COR-L47 (cell line): ENCODE measurements around the gene METAP1D.
"Not testable (repeated sequence)": the region's sequence is repeated elsewhere in the genome, so short reads cannot be mapped to it uniquely, and the experiment has no call there.

ENCODE experiments used
- DNase-seq: peaks from one replicate; lab custom pipeline; 2025; lab: John Stamatoyannopoulos, UW

The METAP1D gene

DNA sequence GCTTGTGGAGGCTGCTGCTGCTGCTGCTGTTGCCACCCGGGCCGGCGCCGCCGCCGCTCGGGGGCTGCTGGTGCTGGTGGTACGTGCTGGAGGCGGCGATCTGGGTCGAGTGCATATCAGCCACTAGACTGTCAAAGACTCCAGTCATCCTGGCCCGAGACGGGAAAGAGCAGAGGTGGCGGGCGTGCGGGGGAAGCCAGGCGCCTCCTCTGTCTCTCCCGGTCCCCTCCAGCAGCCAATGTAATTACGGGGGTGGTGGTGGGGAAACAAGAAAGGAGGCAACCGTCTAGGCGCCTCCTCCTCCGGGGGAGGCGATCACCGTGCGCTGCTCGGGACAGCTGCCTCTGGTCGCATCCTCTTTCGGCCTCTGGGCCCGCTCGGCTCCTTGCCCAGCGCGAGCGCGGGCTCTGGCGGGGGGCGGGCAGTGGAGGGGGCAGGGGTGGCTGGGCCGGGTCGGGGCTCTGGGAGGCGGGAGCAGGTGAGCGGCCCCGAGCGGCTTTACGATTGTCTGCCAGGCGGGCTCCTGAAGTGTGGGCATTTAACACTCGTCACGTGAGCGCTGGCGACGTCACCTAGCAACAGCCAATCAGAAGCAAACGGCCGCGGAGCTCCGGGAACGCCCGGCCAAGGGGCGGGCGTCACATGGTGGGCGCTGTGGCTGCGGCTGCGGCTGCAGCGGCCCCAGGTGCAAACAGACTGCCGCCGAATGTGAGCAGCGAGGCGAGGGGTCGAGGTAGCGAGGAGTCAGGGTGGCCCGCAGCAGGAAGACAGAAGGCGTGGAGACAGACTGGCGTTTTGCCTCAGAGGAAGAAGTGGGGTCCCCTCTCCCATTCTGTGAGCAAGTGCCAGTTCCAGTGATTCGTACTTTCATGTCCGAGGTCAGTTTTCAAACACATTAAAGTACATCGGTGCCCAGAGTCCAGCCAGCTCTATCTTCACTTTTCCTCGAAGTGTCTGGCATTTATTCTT is 102.9 kb downstream of the METAP1D start, which contains the start of gene DLX2:
Gene DLX2 (minus strand): TSS at position 510 of the 969 bp plus-strand sequence. CDS start 362 bp downstream, at position 148.
- DNase-seq = peak; percentile 99

- DNase-seq = peak; percentile 89
Observed at GRCh38 chr2:172103471-172104272, 103.9 kb downstream of the METAP1D start.

GRCh38 chr2:172105471-172106107 is 105.8 kb downstream of the METAP1D start:
- no peak for DNase-seq

GRCh38 chr2:172106108-172106961 is 106.6 kb downstream of the METAP1D start:
- no peak for DNase-seq

GRCh38 chr2:172107690-172108586 is 108.2 kb downstream of the METAP1D start:
- DNase-seq = no peak

DNA sequence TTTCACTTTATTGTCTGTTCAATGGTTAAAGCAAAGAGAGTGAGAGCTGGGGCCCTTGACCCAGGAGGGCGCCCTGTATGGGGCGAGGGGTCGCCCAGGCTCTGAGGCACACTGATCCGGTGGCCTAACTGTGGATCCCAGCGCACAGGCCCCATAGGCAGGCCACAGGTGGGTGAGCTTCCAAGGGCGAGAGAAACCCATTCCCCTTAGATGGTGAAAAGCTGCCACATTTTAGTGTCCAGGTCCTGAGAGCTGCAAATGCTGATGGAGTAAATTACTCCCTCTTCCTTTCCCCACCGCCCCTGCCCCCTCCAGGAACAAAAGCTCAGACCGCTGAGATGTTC is 108.8 kb downstream of the METAP1D start:
- DNase-seq = no peak

- no peak for DNase-seq
Observed at GRCh38 chr2:172109256-172109987, 109.7 kb downstream of the METAP1D start.

GRCh38 chr2:172109988-172110811 is 110.4 kb downstream of the METAP1D start:
- DNase-seq = no peak

GRCh38 chr2:172113617-172114016 is 113.9 kb downstream of the METAP1D start:
- peak; percentile 37 for DNase-seq

GRCh38 chr2:172114176-172114575 is 114.4 kb downstream of the METAP1D start:
- DNase-seq = not testable (repeated sequence)

DNA sequence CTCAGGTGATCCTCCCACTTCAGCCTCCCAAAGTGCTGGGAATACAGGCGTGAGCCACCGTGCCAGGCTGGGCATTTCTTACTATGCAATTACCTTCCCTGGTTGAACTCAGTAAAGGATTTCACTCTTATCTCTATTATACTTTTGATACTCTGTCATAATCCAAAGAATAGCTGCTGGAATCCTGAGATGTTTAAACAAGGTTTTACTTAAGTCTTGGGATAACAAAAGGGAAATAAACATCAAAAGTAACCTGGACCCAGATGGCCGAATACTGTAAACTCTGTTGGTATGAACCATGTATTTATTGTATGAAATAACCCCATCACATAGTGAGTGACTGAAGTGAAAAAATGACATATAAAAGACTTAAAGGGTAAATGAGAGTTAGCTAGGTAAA is 114.8 kb downstream of the METAP1D start:
- no peak for DNase-seq

DNA sequence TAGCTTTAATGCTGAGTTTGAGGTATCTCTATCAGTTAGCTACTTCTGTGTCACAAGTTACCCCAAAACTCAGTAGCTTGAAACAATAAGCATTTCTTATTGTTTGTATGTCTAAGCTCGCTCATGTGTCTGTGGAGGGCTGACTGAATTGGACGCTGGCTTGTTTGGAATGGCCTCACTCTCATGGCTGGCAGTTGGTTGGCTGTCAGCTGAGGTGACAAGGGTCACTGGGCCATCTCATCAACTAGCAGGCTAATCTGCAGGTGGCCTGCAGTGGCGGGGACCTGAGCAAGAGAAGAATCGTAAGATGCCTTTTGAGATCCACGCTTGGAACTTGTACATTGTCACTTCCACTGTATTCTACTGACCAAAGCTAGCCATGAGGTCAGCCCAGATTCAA is 116.4 kb downstream of the METAP1D start:
- no peak for DNase-seq

- no peak for DNase-seq
Observed at GRCh38 chr2:172119089-172119488, 119.3 kb downstream of the METAP1D start.

DNA sequence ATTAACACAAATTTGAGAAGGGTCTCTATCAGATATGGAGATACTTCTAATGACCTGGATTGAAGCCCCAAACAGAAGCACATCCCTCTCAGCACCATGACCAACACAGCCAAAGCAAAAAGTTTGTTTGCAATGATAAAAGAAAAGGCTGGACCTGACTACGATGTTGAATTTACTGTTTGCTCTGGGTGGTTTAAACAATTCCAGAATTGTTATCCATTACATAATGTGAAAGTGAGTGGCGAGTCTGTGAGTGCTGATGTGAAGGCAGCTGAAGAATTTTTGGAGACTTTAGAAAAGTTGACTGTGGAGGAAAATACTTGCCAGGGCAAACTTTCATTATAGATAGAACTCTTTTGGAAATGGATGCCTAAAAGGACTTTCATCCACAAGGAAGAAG is 120.4 kb downstream of the METAP1D start:
- no peak for DNase-seq

DNA sequence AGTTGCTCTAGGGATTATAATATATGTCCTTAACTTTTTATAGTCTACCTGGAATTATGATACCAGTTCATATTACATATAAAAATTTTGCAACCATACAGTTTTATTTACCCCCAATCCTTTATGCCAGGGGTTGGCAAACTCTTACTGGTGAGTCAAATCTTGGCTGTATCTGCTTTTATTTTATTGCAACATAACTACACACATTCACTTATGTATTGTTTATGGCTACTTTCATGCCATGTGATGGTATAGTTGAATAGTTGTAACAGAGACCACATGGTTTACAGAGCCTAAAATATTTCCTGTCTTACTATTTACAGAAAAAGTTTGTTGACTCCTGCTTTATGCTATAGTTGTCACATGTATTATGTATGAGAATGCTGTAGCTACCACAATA is 128.7 kb downstream of the METAP1D start:
- no peak for DNase-seq

DNA sequence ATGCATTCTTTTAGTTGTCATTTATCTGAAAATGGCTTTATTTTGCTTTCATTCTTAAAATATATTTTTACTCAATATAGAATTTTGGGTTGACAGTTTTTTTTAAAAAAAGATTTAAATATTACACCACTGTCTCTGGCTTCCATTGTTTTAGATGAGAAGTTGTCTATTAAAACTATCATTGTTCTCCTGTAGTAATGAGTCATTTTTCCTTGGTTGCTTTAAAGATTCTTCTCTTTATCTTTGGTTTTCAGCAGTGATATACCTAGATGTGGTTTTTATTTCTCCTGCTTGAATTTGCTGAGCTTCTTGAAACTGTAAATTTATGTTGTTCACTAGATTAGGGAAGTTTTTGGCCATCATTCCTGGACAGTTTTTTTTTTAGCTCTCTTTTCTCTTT is 129.7 kb downstream of the METAP1D start:
- no peak for DNase-seq
